IMR-90 (cell line): ENCODE data around the gene CYP26A1. TPM values are rescaled to one million over a fixed set of nuclear protein-coding genes. Genes with fewer than 3 reads are reported as not detected.

Experiments used
- ATAC-seq: fragments of 200-7000 bp; cut with Tn5 transposase; 2 replicates; pipeline ENCODE4 v1.9.1; 2020; ENCODE audit warnings: low read depth, mild to moderate bottlenecking, moderate library complexity
- BruUV-seq: library from RNA; stranded (reverse); fragments of 400-500 nt; replicated peaks from 2 replicates; lab custom pipeline; 2021; lab: Mats Ljungman, UMichigan
- CTCF ChIA-PET: fragments of 300-600 bp; formaldehyde crosslinking; extraction: SDS; loops from one replicate; lab custom pipeline; 2021; ENCODE audit warnings: antibody characterized with exemption; lab: Yijun Ruan, JAX
- POLR2A ChIA-PET: fragments of 300-600 bp; sonication (Branson Sonifier 250); formaldehyde crosslinking; loops from one replicate; lab custom pipeline; 2022; ENCODE audit warnings: antibody characterized with exemption; ENCODE audit not compliant: unreplicated experiment; lab: Charles Lee
- DNase-seq: peaks from one replicate; pipeline ENCODE4 v3.0.0; 2013
- H2AFZ ChIP-seq: replicated peaks from 2 replicates; pipeline ENCODE3; 2013; ENCODE audit warnings: low read length, mild to moderate bottlenecking; ENCODE audit not compliant: poor library complexity
- H2AK5ac ChIP-seq: 2 replicates; pipeline ENCODE4 v1.6.1; 2013; ENCODE audit warnings: low read depth, low read length, inconsistent platforms
- H2AK9ac ChIP-seq: replicated peaks from 2 replicates; pipeline ENCODE3; 2013; ENCODE audit warnings: mild to moderate bottlenecking, low read depth, low read length, moderate library complexity; ENCODE audit not compliant: poor library complexity
- H2BK120ac ChIP-seq: 2 replicates; pipeline ENCODE4 v1.6.1; 2013; ENCODE audit warnings: low read depth, low read length, inconsistent platforms
- H2BK15ac ChIP-seq: 3 replicates; pipeline ENCODE4 v1.6.1; 2013; ENCODE audit warnings: low read depth, low read length, inconsistent platforms
- H2BK20ac ChIP-seq: 2 replicates; pipeline ENCODE4 v1.6.1; 2013; ENCODE audit warnings: low read depth, mild to moderate bottlenecking, inconsistent platforms, low read length, moderate library complexity
- H2BK5ac ChIP-seq: 2 replicates; pipeline ENCODE4 v1.6.1; 2013; ENCODE audit warnings: mild to moderate bottlenecking, low read depth, low read length, inconsistent platforms; ENCODE audit not compliant: poor library complexity, severe bottlenecking
- H3K14ac ChIP-seq: replicated peaks from 2 replicates; pipeline ENCODE4 v1.6.1; 2013; ENCODE audit warnings: low read depth, low read length, inconsistent platforms
- H3K18ac ChIP-seq: 2 replicates; pipeline ENCODE4 v1.6.1; 2013; ENCODE audit warnings: low read depth, low read length, control low read depth
- H3K23ac ChIP-seq: 2 replicates; pipeline ENCODE4 v1.6.1; 2013; ENCODE audit warnings: low read depth, low read length, inconsistent platforms
- H3K27ac ChIP-seq: 2 replicates; pipeline ENCODE4 v1.5.1; 2013; ENCODE audit warnings: mild to moderate bottlenecking, control low read depth, low read length; ENCODE audit not compliant: insufficient read depth
- H3K27me3 ChIP-seq: 2 replicates; pipeline ENCODE4 v1.6.1; 2013; ENCODE audit warnings: low read length; ENCODE audit not compliant: control insufficient read depth, insufficient read depth
- H3K36me3 ChIP-seq: 2 replicates; pipeline ENCODE4 v1.6.1; 2013; ENCODE audit warnings: low read length, mixed read lengths; ENCODE audit not compliant: control insufficient read depth, insufficient read depth
- H3K4ac ChIP-seq: 2 replicates; pipeline ENCODE4 v1.6.1; 2013; ENCODE audit warnings: low read depth, low read length, inconsistent platforms
- H3K4me1 ChIP-seq: 2 replicates; pipeline ENCODE4 v1.6.1; 2013; ENCODE audit warnings: low read length, mixed read lengths; ENCODE audit not compliant: control insufficient read depth, insufficient read depth
- H3K4me2 ChIP-seq: 2 replicates; pipeline ENCODE4 v1.6.1; 2013; ENCODE audit warnings: low read depth, mild to moderate bottlenecking, control low read depth, low read length, moderate library complexity
- H3K4me3 ChIP-seq: 2 replicates; pipeline ENCODE4 v1.5.1; 2013; ENCODE audit warnings: low read depth, mild to moderate bottlenecking, control low read depth, low read length, moderate library complexity; ENCODE audit not compliant: insufficient read depth
- H3K56ac ChIP-seq: 2 replicates; pipeline ENCODE4 v1.6.1; 2013; ENCODE audit warnings: low read length, inconsistent platforms; ENCODE audit not compliant: insufficient read depth; ENCODE audit errors: extremely low read depth
- H3K79me1 ChIP-seq, 2 experiments: 2 replicates each; pipeline ENCODE4 v1.6.1; 2013; ENCODE audit warnings: low read length in 2 of 2, inconsistent platforms in 1 of 2, low read depth in 1 of 2
- H3K9ac ChIP-seq: 2 replicates; pipeline ENCODE4 v1.6.1; 2013; ENCODE audit warnings: low read depth, low read length, control low read depth
- H3K9me1 ChIP-seq: 2 replicates; pipeline ENCODE4 v1.6.1; 2013; ENCODE audit warnings: low read length, inconsistent platforms; ENCODE audit not compliant: insufficient read depth
- H3K9me3 ChIP-seq: 2 replicates; pipeline ENCODE4 v1.6.1; 2013; ENCODE audit warnings: low read length; ENCODE audit not compliant: control insufficient read depth, insufficient read depth
- H4K20me1 ChIP-seq: 2 replicates; pipeline ENCODE4 v1.6.1; 2013; ENCODE audit warnings: low read length, inconsistent platforms; ENCODE audit not compliant: insufficient read depth
- H4K5ac ChIP-seq: 2 replicates; pipeline ENCODE4 v1.6.1; 2013; ENCODE audit warnings: mild to moderate bottlenecking, low read depth, low read length, control low read depth
- H4K8ac ChIP-seq, 2 experiments: 2 replicates each; pipeline ENCODE4 v1.6.1; 2013; ENCODE audit warnings: low read depth in 2 of 2, low read length in 2 of 2, control low read depth in 1 of 2, inconsistent platforms in 1 of 2
- H4K91ac ChIP-seq: 2 replicates; pipeline ENCODE4 v1.6.1; 2013; ENCODE audit warnings: low read depth, low read length, inconsistent platforms; ENCODE audit not compliant: insufficient read depth
- BHLHE40 ChIP-seq: fragments of 150-350 bp; IDR thresholded peaks from 2 replicates; pipeline ENCODE4 v1.6.1; 2016; ENCODE audit warnings: mild to moderate bottlenecking, low read depth, low read length
- CEBPB ChIP-seq: IDR thresholded peaks from 2 replicates; pipeline ENCODE4 v1.6.1; 2012; ENCODE audit warnings: low read depth, low read length, improper control_type of control experiment
- CHD1 ChIP-seq: IDR thresholded peaks from 2 replicates; pipeline ENCODE4 v1.6.1; 2012; ENCODE audit warnings: low read depth, low read length, improper control_type of control experiment
- FOS ChIP-seq: fragments of 150-350 bp; IDR thresholded peaks from 2 replicates; pipeline ENCODE4 v1.6.1; 2016; ENCODE audit warnings: low read depth, low read length
- MAFK ChIP-seq: IDR thresholded peaks from 2 replicates; pipeline ENCODE4 v1.6.1; 2012; ENCODE audit warnings: low read depth, low read length, improper control_type of control experiment
- MAZ ChIP-seq: IDR thresholded peaks from 2 replicates; pipeline ENCODE4 v1.6.1; 2012; ENCODE audit warnings: low read depth, mild to moderate bottlenecking, low read length, improper control_type of control experiment, moderate library complexity, borderline replicate concordance
- MXI1 ChIP-seq: IDR thresholded peaks from 2 replicates; pipeline ENCODE4 v1.6.1; 2012; ENCODE audit warnings: low read depth, mild to moderate bottlenecking, low read length, moderate library complexity, borderline replicate concordance
- NFE2L2 ChIP-seq: fragments of 150-350 bp; IDR thresholded peaks from 2 replicates; pipeline ENCODE4 v1.6.1; 2016; ENCODE audit warnings: low read depth, mild to moderate bottlenecking, low read length
- POLR2A ChIP-seq: IDR thresholded peaks from 2 replicates; pipeline ENCODE4 v1.6.1; 2012; ENCODE audit warnings: mild to moderate bottlenecking, low read depth, low read length
- RAD21 ChIP-seq: IDR thresholded peaks from 2 replicates; pipeline ENCODE4 v1.6.1; 2012; ENCODE audit warnings: low read length, improper control_type of control experiment
- RCOR1 ChIP-seq: IDR thresholded peaks from 2 replicates; pipeline ENCODE4 v1.6.1; 2012; ENCODE audit warnings: mild to moderate bottlenecking, low read length, improper control_type of control experiment; ENCODE audit not compliant: insufficient replicate concordance
- RFX5 ChIP-seq: IDR thresholded peaks from 2 replicates; pipeline ENCODE4 v1.8.0; 2012; ENCODE audit warnings: low read depth, mild to moderate bottlenecking, low read length, moderate library complexity
- SMC3 ChIP-seq: fragments of 150-350 bp; IDR thresholded peaks from 2 replicates; pipeline ENCODE4 v1.6.1; 2016; ENCODE audit warnings: low read depth, mild to moderate bottlenecking, antibody characterized with exemption, low read length, moderate library complexity
- WGBS, 2 experiments: methylation state at CpG; one replicate each; pipeline versions ENCODE4 v1.1.5 to v1.1.7; 2013; ENCODE audit warnings: missing lambda C conversion rate in 2 of 2; ENCODE audit not compliant: insufficient read length in 1 of 2; ENCODE audit errors: extremely low coverage in 2 of 2; 5-methylcytosine and 5-hydroxymethylcytosine counted together
- dilution Hi-C: fragments of 300-500 bp; cut with HindIII; formaldehyde crosslinking; loops from one replicate; pipeline ENCODE4 v1.14.3; 2018; ENCODE audit warnings: low sequenced_read_pairs; ENCODE audit not compliant: unreplicated experiment
- in situ Hi-C: fragments of 300-500 bp; cut with MboI; formaldehyde crosslinking; loops from 3 replicates; pipeline ENCODE4 v1.14.3; 2019; ENCODE audit warnings: low sequenced_read_pairs, inconsistent platforms, mixed read lengths
- intact Hi-C: fragments of 100-400 bp; cut with micrococcal nuclease; formaldehyde crosslinking; loops from 2 replicates; pipeline ENCODE4 v1.10.0; 2022
- polyA plus RNA-seq, 3 experiments: library from polyadenylated mRNA; depleted of rRNA; stranded (reverse); fragments of >200 nt; gene quantifications; 2 replicates each; pipeline ENCODE4 v1.2.3, GENCODE V29; 2012; ENCODE audit warnings: low replicate concordance in 1 of 3
- total RNA-seq: library from RNA; depleted of rRNA; stranded (reverse); fragments of >200 nt; gene quantifications from 2 replicates; pipeline ENCODE4 v1.2.3, GENCODE V29; 2012
- TF ChIP-seq, protein P1 (sequence below): fragments of 150-350 bp; IDR thresholded peaks from 2 replicates; pipeline ENCODE4 v1.6.1; 2017; ENCODE audit warnings: mild to moderate bottlenecking, antibody characterized with exemption, low read length, low read depth
- TF ChIP-seq, protein P2 (sequence below): fragments of 150-350 bp; IDR thresholded peaks from 2 replicates; pipeline ENCODE4 v1.6.1; 2016; ENCODE audit warnings: low read depth, mild to moderate bottlenecking, low read length, moderate library complexity, borderline replicate concordance
- TF ChIP-seq, protein P3 (sequence below): conservative IDR thresholded peaks from 2 replicates; pipeline ENCODE4 v1.5.1; 2012; ENCODE audit warnings: mild to moderate bottlenecking, low read depth, low read length, improper control_type of control experiment

CYP26A1 gene
- total and polyA plus RNA-seq, 2 of the 4 experiments (the other 2 are of a cell fraction) = 0.15 TPM; not detected in 1

DNA sequence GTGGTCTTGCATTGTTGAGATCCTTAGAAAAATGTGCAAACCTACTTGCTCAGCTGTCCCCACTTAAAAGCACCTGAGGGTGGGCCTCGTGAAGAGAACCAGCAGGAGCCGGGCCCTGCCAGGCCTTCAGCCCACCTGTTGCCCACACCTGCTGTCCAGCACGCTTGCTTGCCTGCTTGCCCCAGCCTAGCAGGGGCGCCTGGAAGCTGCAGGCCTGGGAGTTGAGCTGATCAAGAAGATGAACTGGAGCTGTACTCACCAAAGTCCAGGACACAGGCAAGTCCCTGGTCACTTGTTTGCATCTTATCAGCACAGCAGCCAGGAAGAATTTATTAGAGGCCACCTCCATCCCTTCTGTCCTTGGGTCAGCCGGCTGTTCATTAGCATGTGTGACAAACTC lies 23.2 kb downstream of the CYP26A1 start:
- Histone ChIP-seq H3K36me3 (no peaks in the 10 kb centered on the region), H3K9me3 (no peaks in the 10 kb centered on the region), H3K79me1 (no peaks in the 10 kb centered on the region), H2AFZ (no peak overlapping the region), H3K4me2 (no peak overlapping the region), H2AK5ac (no peak overlapping the region), H3K4me3 (no peak overlapping the region), H3K23ac (no peak overlapping the region), H3K4me1 (no peaks in the 10 kb centered on the region), H2BK20ac (no peak overlapping the region), H4K91ac (no peak overlapping the region), H3K9ac (no peak overlapping the region), H3K18ac (no peak overlapping the region), H3K14ac (no peak overlapping the region), H3K56ac (no peak overlapping the region), H2BK5ac (no peak overlapping the region), H4K5ac (no peak overlapping the region), H3K4ac (no peak overlapping the region), H3K27ac (no peak overlapping the region), H2AK9ac (no peak overlapping the region), H3K27me3 (peaks cover 9% of the 10 kb centered on the region), H2BK15ac (no peak overlapping the region), H2BK120ac (no peak overlapping the region), H3K9me1 (no peaks in the 10 kb centered on the region; the same call in 1 of the 2 replicates), H4K20me1 (no peaks in the 10 kb centered on the region), H4K8ac (no peak overlapping the region)
- dilution Hi-C loops (no loop called here), intact Hi-C loops (no loop called here), in situ Hi-C loops (no loop called here)
- ChIA-PET POLR2A (no interaction called here), CTCF (no interaction called here)
- no CpG with 5 or more reads among the region's 5 CpGs for WGBS, 2 experiments
- TF ChIP-seq MAFK = no peak
- TF ChIP-seq SMC3 = no peak
- no peak for TF ChIP-seq CEBPB
- no peak for TF ChIP-seq MAZ
- no peak for TF ChIP-seq NFE2L2
- TF ChIP-seq CHD1 = no peak
- no peak for TF ChIP-seq POLR2A
- TF ChIP-seq RCOR1 = no peak
- TF ChIP-seq RAD21 = no peak
- TF ChIP-seq, protein P1, sequence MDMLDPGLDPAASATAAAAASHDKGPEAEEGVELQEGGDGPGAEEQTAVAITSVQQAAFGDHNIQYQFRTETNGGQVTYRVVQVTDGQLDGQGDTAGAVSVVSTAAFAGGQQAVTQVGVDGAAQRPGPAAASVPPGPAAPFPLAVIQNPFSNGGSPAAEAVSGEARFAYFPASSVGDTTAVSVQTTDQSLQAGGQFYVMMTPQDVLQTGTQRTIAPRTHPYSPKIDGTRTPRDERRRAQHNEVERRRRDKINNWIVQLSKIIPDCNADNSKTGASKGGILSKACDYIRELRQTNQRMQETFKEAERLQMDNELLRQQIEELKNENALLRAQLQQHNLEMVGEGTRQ = no peak
- no peak for TF ChIP-seq RFX5
- no peak for TF ChIP-seq BHLHE40
- TF ChIP-seq, protein P2, sequence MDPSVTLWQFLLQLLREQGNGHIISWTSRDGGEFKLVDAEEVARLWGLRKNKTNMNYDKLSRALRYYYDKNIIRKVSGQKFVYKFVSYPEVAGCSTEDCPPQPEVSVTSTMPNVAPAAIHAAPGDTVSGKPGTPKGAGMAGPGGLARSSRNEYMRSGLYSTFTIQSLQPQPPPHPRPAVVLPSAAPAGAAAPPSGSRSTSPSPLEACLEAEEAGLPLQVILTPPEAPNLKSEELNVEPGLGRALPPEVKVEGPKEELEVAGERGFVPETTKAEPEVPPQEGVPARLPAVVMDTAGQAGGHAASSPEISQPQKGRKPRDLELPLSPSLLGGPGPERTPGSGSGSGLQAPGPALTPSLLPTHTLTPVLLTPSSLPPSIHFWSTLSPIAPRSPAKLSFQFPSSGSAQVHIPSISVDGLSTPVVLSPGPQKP = no peak
- no peak for TF ChIP-seq MXI1
- TF ChIP-seq, protein P3, sequence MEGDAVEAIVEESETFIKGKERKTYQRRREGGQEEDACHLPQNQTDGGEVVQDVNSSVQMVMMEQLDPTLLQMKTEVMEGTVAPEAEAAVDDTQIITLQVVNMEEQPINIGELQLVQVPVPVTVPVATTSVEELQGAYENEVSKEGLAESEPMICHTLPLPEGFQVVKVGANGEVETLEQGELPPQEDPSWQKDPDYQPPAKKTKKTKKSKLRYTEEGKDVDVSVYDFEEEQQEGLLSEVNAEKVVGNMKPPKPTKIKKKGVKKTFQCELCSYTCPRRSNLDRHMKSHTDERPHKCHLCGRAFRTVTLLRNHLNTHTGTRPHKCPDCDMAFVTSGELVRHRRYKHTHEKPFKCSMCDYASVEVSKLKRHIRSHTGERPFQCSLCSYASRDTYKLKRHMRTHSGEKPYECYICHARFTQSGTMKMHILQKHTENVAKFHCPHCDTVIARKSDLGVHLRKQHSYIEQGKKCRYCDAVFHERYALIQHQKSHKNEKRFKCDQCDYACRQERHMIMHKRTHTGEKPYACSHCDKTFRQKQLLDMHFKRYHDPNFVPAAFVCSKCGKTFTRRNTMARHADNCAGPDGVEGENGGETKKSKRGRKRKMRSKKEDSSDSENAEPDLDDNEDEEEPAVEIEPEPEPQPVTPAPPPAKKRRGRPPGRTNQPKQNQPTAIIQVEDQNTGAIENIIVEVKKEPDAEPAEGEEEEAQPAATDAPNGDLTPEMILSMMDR = no peak
- TF ChIP-seq FOS = no peak
- ATAC-seq (no peak), DNase-seq (no peak)
- no TSS peak for BruUV-seq
